GM12801 (cell line): ENCODE measurements around the gene CD37.

ENCODE experiments used
- CTCF ChIP-seq: IDR thresholded peaks from one replicate; pipeline ENCODE4 v1.5.1; 2011; ENCODE audit warnings: control low read depth; ENCODE audit not compliant: insufficient read length; ENCODE audit errors: extremely low read depth

The CD37 gene

GRCh38 chr19:49389406-49389805, 54.2 kb downstream of the CD37 start:
- no peak for TF ChIP-seq CTCF
